NB4 (cell line): ENCODE results near the gene PIGR.

ENCODE experiments used
- POLR2A ChIP-seq: IDR thresholded peaks from 2 replicates; pipeline ENCODE4 v1.6.1; 2011; ENCODE audit warnings: mild to moderate bottlenecking; ENCODE audit not compliant: insufficient read length; ENCODE audit errors: extremely low read depth
- TF ChIP-seq, protein P1 (sequence below): IDR thresholded peaks from one replicate; pipeline ENCODE4 v1.5.1; 2012; ENCODE audit warnings: low read depth, low read length

DNA sequence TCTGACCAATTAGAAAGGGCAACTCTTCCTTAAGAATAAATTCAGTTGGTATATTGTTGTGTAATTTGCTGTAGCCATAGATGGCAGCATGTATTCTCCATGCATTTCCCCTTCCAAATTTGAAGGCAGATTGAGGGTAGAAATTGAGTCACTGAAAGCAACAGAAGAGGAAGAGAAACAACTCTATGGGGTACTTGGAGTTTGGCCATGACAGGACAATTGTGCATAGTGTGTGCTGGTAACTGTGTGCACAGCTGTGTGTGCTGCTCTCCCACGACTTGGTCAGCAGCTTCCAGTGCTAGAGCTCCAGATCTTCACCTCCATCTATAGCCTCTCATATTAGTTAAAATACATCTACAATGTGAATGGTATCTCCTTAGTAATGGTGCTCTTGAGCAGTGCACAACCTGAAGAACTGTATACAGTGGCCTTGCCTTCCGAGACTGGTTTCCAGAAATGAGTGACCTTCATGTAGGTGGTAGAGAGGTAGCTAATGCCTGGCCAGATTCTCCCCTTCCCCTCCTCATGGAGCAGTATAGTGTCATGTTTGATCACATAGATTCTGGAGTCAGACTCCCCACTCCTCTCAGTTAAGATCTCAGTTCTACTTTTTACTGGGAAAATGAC, 24.9 kb upstream of the PIGR start:
- TF ChIP-seq, protein P1, sequence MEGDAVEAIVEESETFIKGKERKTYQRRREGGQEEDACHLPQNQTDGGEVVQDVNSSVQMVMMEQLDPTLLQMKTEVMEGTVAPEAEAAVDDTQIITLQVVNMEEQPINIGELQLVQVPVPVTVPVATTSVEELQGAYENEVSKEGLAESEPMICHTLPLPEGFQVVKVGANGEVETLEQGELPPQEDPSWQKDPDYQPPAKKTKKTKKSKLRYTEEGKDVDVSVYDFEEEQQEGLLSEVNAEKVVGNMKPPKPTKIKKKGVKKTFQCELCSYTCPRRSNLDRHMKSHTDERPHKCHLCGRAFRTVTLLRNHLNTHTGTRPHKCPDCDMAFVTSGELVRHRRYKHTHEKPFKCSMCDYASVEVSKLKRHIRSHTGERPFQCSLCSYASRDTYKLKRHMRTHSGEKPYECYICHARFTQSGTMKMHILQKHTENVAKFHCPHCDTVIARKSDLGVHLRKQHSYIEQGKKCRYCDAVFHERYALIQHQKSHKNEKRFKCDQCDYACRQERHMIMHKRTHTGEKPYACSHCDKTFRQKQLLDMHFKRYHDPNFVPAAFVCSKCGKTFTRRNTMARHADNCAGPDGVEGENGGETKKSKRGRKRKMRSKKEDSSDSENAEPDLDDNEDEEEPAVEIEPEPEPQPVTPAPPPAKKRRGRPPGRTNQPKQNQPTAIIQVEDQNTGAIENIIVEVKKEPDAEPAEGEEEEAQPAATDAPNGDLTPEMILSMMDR, result no peak
- no peak for TF ChIP-seq POLR2A
